IMR-90 (cell line): ENCODE results near the gene CLHC1.
"Not testable (repeated sequence)": the region's sequence is repeated elsewhere in the genome, so short reads cannot be mapped to it uniquely, and the experiment has no call there.

ENCODE experiments used
- BHLHE40 ChIP-seq: fragments of 150-350 bp; IDR thresholded peaks from 2 replicates; pipeline ENCODE4 v1.6.1; 2016; ENCODE audit warnings: mild to moderate bottlenecking, low read depth, low read length
- CEBPB ChIP-seq: IDR thresholded peaks from 2 replicates; pipeline ENCODE4 v1.6.1; 2012; ENCODE audit warnings: low read depth, low read length, improper control_type of control experiment
- CTCF ChIP-seq: conservative IDR thresholded peaks from 2 replicates; pipeline ENCODE4 v1.5.1; 2012; ENCODE audit warnings: mild to moderate bottlenecking, low read depth, low read length, improper control_type of control experiment
- FOS ChIP-seq: fragments of 150-350 bp; IDR thresholded peaks from 2 replicates; pipeline ENCODE4 v1.6.1; 2016; ENCODE audit warnings: low read depth, low read length
- POLR2A ChIP-seq: IDR thresholded peaks from 2 replicates; pipeline ENCODE4 v1.6.1; 2012; ENCODE audit warnings: mild to moderate bottlenecking, low read depth, low read length
- RCOR1 ChIP-seq: IDR thresholded peaks from 2 replicates; pipeline ENCODE4 v1.6.1; 2012; ENCODE audit warnings: mild to moderate bottlenecking, low read length, improper control_type of control experiment; ENCODE audit not compliant: insufficient replicate concordance
- SMC3 ChIP-seq: fragments of 150-350 bp; IDR thresholded peaks from 2 replicates; pipeline ENCODE4 v1.6.1; 2016; ENCODE audit warnings: low read depth, mild to moderate bottlenecking, antibody characterized with exemption, low read length, moderate library complexity

GRCh38 chr2:55274346-55274745, 42.3 kb upstream of the CLHC1 start:
- TF ChIP-seq CEBPB, CTCF, POLR2A, RCOR1, FOS, SMC3, BHLHE40: not testable (repeated sequence)
